HG02588 (cell line): Measurements from ENCODE around the gene ADARB1.

Experiments
- ATAC-seq: cut with Tn5 transposase; IDR thresholded peaks from one replicate; pipeline ENCODE4 v1.9.1; 2021; ENCODE audit warnings: mild to moderate bottlenecking, moderate library complexity; ENCODE audit not compliant: unreplicated experiment

ADARB1 gene

DNA sequence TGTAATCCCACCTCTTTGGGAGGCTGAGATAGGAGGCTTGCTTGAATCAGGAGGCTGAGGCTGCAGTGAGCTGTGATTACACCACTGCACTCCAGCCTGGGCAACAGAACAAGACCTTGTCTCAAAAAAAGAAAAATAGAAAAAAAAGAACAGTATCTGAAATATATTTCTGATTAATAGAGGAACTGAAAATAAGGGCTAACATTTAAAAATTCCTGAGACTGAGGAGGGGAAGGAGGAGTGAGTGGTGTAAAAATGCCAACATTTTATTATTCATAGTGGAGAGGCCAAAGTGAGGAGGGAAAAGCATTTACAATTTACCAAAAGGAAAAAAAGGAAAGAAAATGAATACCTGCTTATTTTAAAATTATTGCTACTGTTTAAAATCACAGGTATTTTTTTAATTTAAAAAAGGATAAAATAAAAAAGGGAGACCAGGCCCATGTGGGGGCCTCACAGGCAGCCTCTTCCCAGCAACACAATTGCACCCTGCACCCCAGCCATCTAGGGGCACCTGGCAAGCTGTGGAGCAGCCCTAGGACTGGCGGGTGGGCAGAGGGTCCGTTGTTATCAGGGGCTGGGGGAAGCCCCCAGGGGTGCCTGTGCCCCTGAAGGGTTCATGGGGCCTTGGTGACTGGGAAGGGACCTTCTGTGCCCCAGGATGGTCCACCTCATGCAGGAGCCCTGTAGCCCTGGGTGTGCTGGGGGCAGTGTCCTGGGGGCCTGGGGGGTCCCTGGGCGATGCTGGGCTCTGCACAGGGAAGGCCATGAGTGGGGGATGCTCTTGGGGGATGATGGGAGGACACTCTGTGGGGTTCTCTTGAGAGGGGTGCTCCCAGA is 34.8 kb upstream of the ADARB1 start:
- ATAC-seq: no peak

DNA sequence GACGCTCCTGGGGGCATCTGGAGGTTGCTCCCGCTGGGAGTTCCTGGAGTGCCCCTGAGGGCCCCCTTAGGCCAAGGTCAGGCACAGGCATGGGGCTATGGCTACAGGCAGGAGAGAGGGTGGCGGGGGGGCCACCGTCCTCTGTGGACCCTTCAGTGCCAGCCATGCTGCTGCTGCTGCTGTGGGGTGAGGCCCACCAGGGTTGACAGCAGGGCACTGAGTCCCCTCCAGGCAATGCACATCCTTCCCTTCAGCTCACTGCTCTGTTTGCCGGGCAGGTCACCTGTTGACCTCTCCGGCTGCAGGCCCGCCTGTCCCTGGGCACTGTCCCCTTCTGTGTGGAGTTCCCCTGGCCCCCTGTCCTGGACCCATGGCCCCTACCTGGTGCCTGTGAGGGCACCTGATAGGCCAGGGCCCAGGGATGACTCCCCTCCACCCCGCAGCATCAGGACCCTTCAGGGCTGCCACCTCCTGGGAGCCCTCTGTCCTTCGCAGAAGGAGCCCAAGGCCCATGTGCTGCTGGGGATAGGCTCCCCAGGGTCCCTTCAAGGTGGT is 34.1 kb upstream of the ADARB1 start:
- no peak for ATAC-seq

DNA sequence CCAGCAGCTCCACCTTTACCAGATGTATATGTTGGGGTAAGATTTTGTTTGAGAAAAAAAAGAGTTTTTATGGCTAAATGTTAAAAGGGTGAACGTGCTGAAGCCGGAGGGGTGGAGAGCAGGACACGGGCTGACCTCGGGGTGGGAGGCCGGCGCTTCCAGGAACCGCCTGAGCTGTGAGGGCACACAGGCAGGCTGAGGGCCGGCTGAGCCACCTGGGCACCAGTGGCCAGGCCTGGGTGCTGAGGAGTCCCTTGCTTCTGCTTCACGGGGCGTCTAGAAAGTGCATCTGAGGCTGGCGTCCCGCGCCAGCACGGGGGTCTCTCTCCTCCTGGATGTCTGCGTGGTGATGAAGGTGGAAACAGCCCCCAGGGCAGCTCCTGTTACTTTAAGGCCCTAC is 33.6 kb upstream of the ADARB1 start:
- ATAC-seq: no peak

DNA sequence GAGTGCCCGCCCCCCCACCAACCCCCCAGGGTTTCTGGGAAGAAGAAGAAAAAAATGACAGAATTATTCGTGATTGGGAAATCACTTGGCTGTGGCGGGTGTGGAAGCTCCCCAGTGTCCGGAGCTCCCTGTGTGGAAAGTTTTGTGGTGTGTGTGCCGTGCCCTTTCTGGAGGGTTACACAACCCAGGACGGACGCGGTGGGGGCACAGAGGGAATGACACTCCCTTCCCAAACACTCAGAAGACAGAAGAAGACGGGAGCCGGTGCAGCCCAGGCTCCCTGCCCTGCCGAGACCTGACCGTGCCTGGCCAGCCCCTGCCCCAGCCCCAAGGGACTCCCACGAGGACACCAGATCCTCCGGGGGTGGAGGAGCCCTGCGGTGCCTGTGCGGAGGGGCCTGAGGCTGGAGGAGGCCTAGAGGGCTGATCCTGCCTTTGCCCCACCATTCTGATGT is 33.0 kb upstream of the ADARB1 start:
- ATAC-seq: no peak

DNA sequence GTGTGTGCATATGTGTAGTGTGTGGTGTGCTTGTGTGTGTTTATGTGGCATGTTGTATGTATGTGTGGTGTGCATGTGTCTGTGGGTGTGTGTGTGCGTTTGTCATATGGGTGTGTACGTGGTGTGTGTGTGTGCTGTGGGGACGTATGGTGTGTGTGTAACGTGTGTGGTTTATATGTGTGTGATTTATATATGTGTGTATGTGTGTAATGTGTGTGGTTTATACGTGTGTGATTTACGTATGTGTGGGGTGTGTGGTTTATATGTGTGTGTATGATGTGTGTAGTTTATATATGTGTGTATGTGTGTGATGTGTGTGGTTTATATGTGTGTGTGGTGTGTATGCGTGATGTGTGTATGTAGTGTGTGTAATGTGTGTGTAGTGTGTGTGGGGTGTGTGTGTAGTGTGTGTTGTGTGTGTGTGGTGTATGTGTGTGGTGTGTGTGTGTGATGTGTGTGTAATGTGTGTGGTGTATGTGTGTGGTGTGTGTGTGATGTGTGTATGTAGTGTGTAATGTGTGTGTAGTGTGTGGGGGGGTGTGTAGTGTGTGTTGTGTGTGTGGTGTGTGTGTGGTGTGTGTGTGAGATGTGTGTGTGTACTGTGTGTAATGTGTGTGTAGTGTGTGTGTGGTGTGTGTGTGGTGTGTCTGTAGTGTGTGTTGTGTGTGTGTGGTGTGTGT is 32.3 kb upstream of the ADARB1 start:
- ATAC-seq: no peak

DNA sequence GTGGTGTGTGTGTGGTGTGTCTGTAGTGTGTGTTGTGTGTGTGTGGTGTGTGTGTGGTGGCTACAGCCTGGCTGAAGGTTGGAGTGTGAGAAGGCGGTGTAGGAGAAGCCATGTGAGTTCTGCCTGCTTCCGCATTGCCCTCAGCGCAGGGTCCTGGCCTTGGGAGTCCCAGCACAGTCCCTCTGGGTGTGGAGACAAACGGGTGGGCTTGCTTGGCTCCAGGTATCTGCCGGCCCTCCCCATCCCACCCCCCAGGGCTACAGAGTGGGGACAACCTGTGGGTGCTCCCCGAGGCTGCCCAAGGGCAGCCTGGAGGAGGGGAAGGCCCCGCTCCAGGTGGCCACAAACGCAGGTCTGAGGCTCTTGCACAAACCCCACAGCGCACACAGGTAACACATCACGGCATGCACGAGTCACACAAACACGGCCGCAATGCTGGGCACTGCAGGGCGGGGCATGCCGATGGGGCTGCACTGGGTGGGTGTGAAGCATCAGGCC is 31.7 kb upstream of the ADARB1 start:
- ATAC-seq: no peak

DNA sequence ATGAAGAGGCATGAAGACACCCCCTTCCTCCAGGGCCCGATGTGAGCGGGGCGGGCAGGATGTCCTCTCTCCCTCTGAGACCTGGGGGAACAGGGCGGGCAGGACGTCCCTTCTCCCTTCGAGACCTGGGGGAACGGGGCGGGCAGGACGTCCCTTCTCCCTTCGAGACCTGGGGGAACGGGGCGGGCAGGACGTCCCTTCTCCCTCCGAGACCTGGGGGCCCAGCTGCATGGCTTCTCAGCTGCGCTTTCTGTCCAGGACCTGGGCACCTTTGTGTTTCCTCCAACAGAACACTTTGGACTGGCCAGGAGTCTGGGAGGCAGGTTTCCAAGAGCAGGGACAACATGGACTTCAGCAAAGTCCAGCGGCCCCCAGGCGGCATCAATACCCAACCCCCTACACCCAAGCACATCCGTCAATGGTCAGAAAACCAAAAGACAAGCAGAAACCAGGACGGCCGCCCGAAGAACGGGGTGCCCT is 30.8 kb upstream of the ADARB1 start:
- ATAC-seq: no peak

DNA sequence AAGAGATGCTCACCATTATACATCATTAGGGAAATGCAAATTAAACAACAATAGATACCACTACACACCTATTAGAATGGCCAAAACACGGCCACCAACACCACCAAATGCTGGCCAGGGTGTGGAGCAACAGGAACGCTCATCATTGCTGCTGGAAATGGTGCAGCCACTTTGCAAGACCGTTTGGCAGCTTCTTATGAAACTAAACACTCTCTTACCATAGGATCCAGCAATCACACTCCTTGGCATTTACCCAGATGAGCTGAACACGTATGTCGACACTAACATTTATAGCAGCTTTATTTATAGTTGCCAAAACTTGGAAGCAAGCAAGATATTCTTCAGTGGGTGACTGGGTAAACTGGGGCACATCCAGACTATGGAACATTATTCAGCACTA is 28.9 kb upstream of the ADARB1 start:
- ATAC-seq: no peak

DNA sequence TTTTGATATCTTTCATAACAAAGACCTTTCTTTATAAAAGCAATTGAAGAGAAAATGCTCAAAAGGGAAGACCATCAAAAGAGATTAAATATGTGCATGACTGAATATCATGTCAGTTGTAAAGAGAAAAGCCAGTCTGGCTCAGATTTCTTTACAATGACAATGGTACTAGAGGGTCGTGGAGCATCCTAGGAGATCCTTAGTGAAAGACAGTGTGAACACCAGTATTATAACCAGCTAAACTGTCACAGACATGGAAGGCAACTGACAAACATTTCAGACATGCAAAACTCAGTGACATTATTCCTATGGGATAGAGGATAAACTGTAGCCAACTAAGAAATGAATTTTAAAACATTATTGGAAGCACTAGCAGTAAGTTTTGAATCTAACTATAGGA is 27.1 kb upstream of the ADARB1 start:
- ATAC-seq: no peak

DNA sequence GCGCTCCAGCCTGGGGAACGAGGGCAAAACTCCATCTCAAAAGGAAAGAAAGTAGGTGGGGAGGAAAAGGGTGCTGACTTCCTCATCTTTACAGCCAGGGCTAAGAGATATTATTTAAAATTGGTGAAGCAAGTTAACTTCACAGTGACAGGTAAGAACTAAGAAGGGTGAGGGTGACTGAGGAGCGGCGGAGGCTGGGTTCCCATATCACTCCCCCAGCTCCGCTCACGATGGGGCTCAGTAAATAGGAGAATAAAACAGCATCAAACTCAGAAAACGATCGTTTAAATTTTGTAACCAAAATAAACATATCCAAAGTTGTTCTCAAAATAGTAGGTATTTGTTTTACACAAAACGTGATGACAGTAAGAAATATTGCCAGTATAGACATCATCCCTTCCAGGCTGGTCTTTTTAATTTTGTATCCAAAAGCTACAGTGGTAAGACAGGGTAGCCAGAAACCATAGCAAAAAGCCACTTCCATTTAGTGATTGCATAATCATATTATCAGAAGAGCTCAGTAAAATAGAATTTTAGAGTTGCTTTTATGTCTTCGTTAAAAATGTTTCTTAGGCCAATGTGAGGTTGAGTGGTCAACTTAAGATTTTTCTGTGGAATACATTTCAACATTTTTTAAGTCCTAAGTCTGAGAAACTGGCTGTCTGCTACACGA is 26.2 kb upstream of the ADARB1 start:
- ATAC-seq: no peak

DNA sequence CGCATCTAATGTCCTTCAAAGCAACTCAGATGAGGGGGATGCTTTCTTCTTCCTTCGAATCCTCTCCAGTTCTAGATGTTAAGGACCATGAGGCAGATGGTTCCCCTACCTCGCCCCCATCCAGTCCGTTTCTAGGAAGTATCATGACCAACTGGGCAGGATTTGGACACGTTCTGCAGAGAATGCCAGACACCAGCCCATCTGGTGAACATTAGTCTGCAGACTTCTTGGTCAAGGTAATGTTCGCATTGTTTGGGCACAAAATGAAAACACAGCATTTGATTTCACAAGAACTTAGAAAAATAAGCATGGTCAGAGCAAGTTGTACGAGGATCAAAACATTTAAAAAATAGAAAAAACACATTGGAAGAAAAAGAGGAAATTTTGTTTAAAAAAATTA is 25.4 kb upstream of the ADARB1 start:
- no peak for ATAC-seq

DNA sequence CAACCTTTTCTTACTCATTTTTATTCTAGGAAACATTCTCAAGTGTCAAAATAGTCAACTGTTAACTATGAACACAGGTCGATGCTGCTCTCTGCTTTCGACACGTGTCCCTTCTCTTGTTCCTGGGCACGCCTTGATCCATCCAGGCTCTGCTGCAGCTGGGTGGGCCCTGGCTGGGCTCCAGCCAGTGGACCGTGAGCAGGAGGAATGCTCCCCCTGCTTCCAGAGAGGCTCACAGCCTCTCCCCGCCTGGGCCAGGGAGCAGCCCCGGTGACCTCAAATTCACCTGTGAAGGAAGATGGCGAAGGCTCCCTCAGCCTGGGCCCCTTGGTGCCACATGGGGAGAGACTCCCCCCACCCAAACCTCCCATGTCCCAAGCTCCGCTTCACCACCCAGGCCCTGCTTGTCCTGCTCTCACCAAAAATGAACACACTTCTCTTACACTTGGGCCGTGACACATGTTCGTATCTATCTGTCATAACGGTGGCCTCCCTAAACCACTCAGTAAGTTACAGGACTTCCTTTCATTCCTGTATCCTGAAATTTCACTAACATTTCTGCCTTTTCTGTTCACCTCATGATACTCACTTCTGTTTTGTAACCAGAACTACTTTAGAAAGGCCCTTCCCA is 24.6 kb upstream of the ADARB1 start:
- no peak for ATAC-seq

DNA sequence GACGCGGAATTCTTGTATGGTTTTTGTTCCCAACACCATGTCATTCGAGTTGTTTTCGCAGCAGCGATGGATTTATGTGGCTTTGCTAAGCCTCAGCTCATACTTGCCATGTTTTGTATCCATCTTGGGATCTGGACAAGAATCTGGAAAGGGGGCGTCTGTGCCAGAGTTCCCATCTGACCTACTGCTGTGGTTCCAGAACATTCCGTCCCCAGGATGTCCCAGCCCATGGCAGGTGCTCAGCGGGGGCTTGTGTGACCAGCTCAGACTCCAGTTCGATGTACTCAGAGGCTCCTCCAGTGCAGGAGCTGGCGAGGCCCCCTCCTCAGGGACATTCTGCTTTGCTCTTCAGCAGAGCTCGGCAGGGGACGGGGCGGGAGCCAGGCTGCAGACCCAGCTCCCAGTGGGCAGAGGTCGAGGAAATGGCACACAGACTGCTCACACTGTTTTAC is 24.0 kb upstream of the ADARB1 start:
- ATAC-seq: no peak

DNA sequence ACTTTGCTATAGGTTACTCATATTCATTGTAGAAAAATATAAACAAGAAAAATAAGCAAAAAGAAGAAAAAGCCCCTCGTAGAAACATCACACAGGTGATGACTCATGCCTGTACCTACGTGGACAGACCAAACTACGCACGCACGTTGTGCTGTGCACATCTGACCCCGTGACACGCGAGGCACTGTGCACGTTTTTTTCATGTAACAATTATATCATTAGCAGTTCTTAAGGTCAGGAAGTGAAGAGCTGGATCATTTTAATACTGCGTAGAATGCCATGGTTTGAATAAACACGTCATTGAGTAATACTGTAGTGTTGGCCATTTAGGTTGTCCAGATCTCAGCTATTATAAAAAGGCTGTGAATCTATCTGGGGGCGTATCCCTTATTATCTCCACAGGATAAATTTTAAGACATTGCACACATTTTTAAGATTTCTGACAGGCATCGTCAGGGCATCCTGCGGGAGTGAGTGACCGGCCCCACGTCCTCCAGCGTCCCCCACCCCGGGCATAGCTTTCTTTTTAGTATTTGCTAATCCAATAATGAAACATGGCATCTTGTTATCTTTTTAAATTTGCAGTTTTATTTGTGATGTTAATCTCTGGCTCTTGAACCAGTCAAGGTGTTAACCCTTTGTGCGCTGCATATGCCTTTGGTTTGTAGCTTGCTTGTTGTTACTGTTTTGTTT is 23.4 kb upstream of the ADARB1 start:
- ATAC-seq: no peak

DNA sequence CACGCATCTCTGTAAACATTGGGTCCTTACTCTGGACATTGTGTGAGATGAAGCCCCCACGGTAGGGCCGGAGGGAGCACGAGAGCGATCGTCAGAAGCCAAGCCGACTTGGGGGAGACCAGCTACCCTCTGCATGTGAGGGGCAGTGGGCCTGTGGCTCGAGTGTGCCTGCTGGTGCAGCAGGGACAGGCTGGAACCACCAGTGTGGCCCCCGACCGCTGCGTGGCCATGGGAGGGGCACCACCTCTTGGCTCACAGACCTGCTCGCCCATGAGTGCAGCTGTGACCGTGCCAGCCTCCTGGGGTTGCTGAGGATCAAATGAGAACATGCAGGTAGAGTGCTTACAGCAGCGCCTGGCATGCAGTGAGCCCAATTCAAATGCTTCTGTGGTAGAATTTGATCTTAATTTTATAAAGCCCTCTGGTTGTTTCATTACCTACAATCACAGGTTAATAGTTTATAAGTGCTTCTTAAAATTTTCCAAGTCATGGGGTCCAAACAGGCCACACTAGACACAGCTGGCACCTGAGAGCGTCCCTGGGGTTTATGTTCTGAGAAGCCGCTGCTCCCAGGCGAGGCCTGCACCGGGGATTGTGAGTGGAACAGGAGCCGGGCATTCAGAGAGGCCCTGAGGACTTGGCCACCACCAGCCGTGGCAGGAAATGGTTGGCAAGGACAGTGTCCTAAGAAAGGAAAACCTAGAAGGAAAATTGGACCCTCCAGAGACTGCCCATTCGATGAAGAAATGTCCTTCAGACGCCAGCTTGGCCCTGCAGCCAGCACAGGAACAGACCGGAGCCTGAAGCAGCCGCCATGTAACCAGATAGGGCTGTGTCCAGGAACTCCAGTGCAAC is 22.6 kb upstream of the ADARB1 start:
- no peak for ATAC-seq

DNA sequence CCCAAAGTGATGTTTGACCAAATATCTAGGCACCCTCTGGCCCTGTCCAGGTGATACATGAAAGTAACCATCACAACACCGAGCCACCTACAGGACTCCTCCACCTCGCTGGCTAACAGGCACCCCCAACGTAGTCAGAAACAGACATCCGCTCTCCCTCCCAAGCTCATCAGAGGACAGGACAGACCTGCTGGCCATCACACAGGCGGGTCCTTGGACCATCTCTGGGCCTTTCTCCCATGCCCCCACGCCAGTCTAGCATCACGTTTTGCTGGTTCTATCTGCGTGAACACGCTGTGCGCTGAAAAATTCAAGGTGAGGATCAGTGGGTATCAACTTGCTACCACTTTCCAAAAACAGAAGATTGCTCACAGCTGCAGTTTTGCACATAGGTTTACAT is 21.4 kb upstream of the ADARB1 start:
- ATAC-seq: no peak

DNA sequence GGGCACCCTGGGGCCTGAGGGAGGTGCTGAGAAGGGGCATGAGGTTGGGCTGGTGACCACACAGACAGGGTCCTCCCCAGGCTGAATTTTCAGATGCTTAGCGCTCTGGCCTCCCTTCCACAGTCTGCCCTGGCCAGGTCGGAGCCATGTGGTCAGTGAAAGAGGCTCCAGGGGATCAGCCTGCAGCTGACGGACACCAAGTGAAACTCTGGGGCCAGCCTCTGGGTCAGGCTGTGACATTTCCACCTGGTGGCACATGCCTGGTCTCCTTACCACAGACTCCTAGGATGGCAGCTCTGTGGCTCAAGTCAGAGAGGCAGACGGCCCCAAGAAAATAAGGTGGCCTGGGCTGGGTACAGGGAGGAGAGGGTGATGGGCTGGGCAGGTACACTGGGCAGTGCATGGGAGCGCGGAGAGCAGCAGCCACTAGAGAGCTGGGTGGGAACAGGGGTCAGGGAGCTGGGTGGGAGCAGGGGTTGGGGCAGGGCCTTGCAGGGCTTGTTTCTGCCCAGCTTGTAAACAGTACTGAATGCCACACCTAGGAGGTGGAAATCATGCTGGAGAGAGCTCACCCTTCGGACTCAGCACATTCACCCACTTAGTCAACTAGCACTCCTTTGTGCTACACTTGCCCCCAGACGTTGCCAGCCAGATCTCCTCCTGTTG is 20.7 kb upstream of the ADARB1 start:
- ATAC-seq: no peak

DNA sequence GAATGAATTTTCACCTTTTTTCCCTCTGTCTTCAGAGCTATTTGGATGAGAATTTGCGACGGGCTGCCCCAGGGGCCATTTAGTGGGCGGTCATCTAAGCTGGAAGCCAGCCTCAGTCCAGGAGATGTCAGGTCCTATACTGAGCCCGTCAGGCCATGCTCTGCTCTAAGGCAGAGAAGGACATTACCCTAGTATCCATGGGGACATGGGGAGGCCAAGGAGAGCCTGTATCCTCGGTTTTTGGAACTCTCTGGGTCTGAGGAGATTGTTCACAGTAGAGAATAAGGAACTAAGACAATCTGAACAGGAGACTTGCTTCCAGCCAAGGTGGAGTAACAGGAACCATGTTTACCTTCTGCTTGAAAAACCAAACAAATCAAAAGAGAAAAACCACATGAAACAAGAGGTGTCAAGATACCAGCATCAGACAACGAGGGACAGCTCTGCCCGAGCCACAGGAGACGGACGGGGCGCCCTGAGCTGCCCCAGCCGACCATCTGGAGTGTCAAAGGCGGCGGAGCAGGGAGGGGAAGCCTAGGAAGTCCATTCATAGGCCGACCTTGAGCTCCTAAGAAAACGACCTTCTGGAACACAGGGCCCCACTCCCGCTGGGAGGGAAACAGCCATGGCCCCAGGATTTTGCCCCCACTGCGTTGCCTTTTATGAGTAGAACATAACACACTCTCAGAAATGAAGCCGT is 20.0 kb upstream of the ADARB1 start:
- no peak for ATAC-seq
